H9 (cell line): ENCODE measurements around the gene MIA3. TPM values are rescaled to one million over a fixed set of nuclear protein-coding genes. Genes with fewer than 3 reads are reported as not detected.

Experiments
- DNase-seq: peaks from one replicate; pipeline ENCODE4 v3.0.0-alpha.2; 2017
- H2AFZ ChIP-seq: one replicate; pipeline ENCODE4 v1.6.1; 2013; ENCODE audit warnings: mild to moderate bottlenecking, low read length, control low read depth, moderate library complexity
- H2AK5ac ChIP-seq: 2 replicates; pipeline ENCODE4 v1.6.1; 2013; ENCODE audit warnings: low read length, control low read depth, mixed read lengths; ENCODE audit not compliant: insufficient read length
- H2BK120ac ChIP-seq: one replicate; pipeline ENCODE4 v1.6.1; 2013; ENCODE audit warnings: low read depth, mild to moderate bottlenecking, low read length, control low read depth, inconsistent platforms; ENCODE audit not compliant: poor library complexity, severe bottlenecking
- H2BK12ac ChIP-seq: 2 replicates; pipeline ENCODE4 v1.6.1; 2013; ENCODE audit warnings: low read length, control low read depth, mixed read lengths, low read depth; ENCODE audit not compliant: insufficient read length
- H2BK15ac ChIP-seq: 2 replicates; pipeline ENCODE4 v1.6.1; 2013; ENCODE audit warnings: low read depth, low read length, control low read depth
- H2BK20ac ChIP-seq: one replicate; pipeline ENCODE4 v1.6.1; 2013; ENCODE audit warnings: low read depth, mild to moderate bottlenecking, low read length, control low read depth, inconsistent platforms; ENCODE audit not compliant: poor library complexity, severe bottlenecking
- H2BK5ac ChIP-seq: 2 replicates; pipeline ENCODE4 v1.6.1; 2013; ENCODE audit warnings: low read length, control low read depth, mixed read lengths; ENCODE audit not compliant: insufficient read length
- H3K14ac ChIP-seq: 2 replicates; pipeline ENCODE4 v1.6.1; 2013; ENCODE audit warnings: low read length, control low read depth; ENCODE audit not compliant: insufficient read depth
- H3K18ac ChIP-seq: 2 replicates; pipeline ENCODE4 v1.6.1; 2013; ENCODE audit warnings: low read depth, mild to moderate bottlenecking, mixed read lengths, low read length, control low read depth; ENCODE audit not compliant: insufficient read length
- H3K23ac ChIP-seq: 2 replicates; pipeline ENCODE4 v1.6.1; 2013; ENCODE audit warnings: low read length, control low read depth, mixed read lengths, low read depth; ENCODE audit not compliant: insufficient read length
- H3K23me2 ChIP-seq: 2 replicates; pipeline ENCODE4 v1.6.1; 2013; ENCODE audit warnings: low read depth, mild to moderate bottlenecking, mixed read lengths, low read length, control low read depth; ENCODE audit not compliant: insufficient read length, poor library complexity, severe bottlenecking
- H3K27ac ChIP-seq: 2 replicates; pipeline ENCODE4 v1.5.1; 2013; ENCODE audit warnings: low read length, control low read depth, mixed read lengths, low read depth; ENCODE audit not compliant: insufficient read length
- H3K27me3 ChIP-seq: 2 replicates; pipeline ENCODE4 v1.6.1; 2013; ENCODE audit warnings: low read length, control low read depth, inconsistent platforms; ENCODE audit not compliant: insufficient read depth
- H3K4ac ChIP-seq: 2 replicates; pipeline ENCODE4 v1.6.1; 2013; ENCODE audit warnings: low read depth, mild to moderate bottlenecking, control low read depth, inconsistent platforms, low read length, moderate library complexity
- H3K4me1 ChIP-seq: 2 replicates; pipeline ENCODE4 v1.6.1; 2013; ENCODE audit warnings: low read length, control low read depth, inconsistent platforms; ENCODE audit not compliant: insufficient read depth
- H3K4me2 ChIP-seq: 2 replicates; pipeline ENCODE4 v1.6.1; 2013; ENCODE audit warnings: low read length, control low read depth, mixed read lengths; ENCODE audit not compliant: insufficient read length, insufficient read depth
- H3K56ac ChIP-seq: 2 replicates; pipeline ENCODE4 v1.6.1; 2013; ENCODE audit warnings: low read depth, mild to moderate bottlenecking, mixed read lengths, low read length, control low read depth; ENCODE audit not compliant: insufficient read length
- H3K79me1 ChIP-seq: 2 replicates; pipeline ENCODE4 v1.6.1; 2013; ENCODE audit warnings: low read depth, mild to moderate bottlenecking, moderate library complexity, low read length, control low read depth, inconsistent platforms; ENCODE audit not compliant: insufficient read depth, poor library complexity, severe bottlenecking
- H3K79me2 ChIP-seq: 2 replicates; pipeline ENCODE4 v1.6.1; 2013; ENCODE audit warnings: low read length, control low read depth, inconsistent platforms; ENCODE audit not compliant: insufficient read depth
- H3K9ac ChIP-seq: 2 replicates; pipeline ENCODE4 v1.6.1; 2013; ENCODE audit warnings: low read length, control low read depth, mixed read lengths; ENCODE audit not compliant: insufficient read length; ENCODE audit errors: extremely low read depth
- H3K9me3 ChIP-seq: one replicate; pipeline ENCODE4 v1.6.1; 2013; ENCODE audit warnings: low read depth, low read length, inconsistent platforms; ENCODE audit not compliant: control insufficient read depth
- H3T11ph ChIP-seq: one replicate; pipeline ENCODE4 v1.6.1; 2013; ENCODE audit warnings: mild to moderate bottlenecking, low read length, control low read depth, inconsistent platforms
- H4K20me1 ChIP-seq: one replicate; pipeline ENCODE4 v1.6.1; 2013; ENCODE audit not compliant: control insufficient read depth, insufficient read length, insufficient read depth
- H4K5ac ChIP-seq: 2 replicates; pipeline ENCODE4 v1.6.1; 2013; ENCODE audit warnings: low read depth, mild to moderate bottlenecking, mixed read lengths, low read length, control low read depth; ENCODE audit not compliant: insufficient read length
- H4K8ac ChIP-seq: replicated peaks from 2 replicates; pipeline ENCODE4 v1.6.1; 2013; ENCODE audit warnings: low read length, control low read depth, mixed read lengths, low read depth; ENCODE audit not compliant: insufficient read length
- H4K91ac ChIP-seq: 2 replicates; pipeline ENCODE4 v1.6.1; 2013; ENCODE audit warnings: low read depth, mild to moderate bottlenecking, moderate library complexity, mixed read lengths, low read length, control low read depth; ENCODE audit not compliant: insufficient read length
- H3K27ac Mint-ChIP-seq, 3 experiments: 2 replicates in 2 of 3; 3 replicates in 1 of 3; pipeline ENCODE4 v1.8.0; 2020 to 2021; ENCODE audit warnings: mixed read lengths in 3 of 3, mild to moderate bottlenecking in 1 of 3, moderate library complexity in 1 of 3
- H3K27me3 Mint-ChIP-seq: 2 replicates; pipeline ENCODE4 v1.8.0; 2021; ENCODE audit warnings: low read depth, mild to moderate bottlenecking, moderate library complexity, mixed read lengths
- H3K36me3 Mint-ChIP-seq, 3 experiments: 2 replicates in 2 of 3; 3 replicates in 1 of 3; pipeline ENCODE4 v1.8.0; 2020 to 2021; ENCODE audit warnings: low read depth in 3 of 3, mixed read lengths in 3 of 3; ENCODE audit not compliant: insufficient read depth in 1 of 3
- H3K4me1 Mint-ChIP-seq, 2 experiments: 2 replicates each; pipeline ENCODE4 v1.8.0; 2020; ENCODE audit warnings: mixed read lengths in 2 of 2
- H3K4me3 Mint-ChIP-seq, 2 experiments: 2 replicates in 1 of 2; 3 replicates in 1 of 2; pipeline ENCODE4 v1.8.0; 2020 to 2021; ENCODE audit warnings: mild to moderate bottlenecking in 2 of 2, mixed read lengths in 2 of 2, moderate library complexity in 1 of 2
- H3K9me3 Mint-ChIP-seq, 2 experiments: 2 replicates in 1 of 2; 3 replicates in 1 of 2; pipeline ENCODE4 v1.8.0; 2020; ENCODE audit warnings: mild to moderate bottlenecking in 2 of 2, mixed read lengths in 2 of 2, moderate library complexity in 1 of 2
- CTCF ChIP-seq: fragments of 200-600 bp; sonication (generic); conservative IDR thresholded peaks from 3 replicates; pipeline ENCODE4 v1.8.0; 2021; ENCODE audit warnings: antibody characterized with exemption, mild to moderate bottlenecking
- WGBS: extraction: QIAGEN DNeasy Blood & Tissue Kit; methylation state at CpG from one replicate; pipeline ENCODE4 v1.1.7; 2013; ENCODE audit warnings: missing lambda C conversion rate, low lambda C conversion rate, mixed read lengths; ENCODE audit not compliant: insufficient read length; ENCODE audit errors: extremely low coverage; 5-methylcytosine and 5-hydroxymethylcytosine counted together
- total RNA-seq: library from RNA; stranded (reverse); gene quantifications from 2 replicates; pipeline ENCODE4 v1.2.1, GENCODE V29; 2021

Gene MIA3
- total RNA-seq, 1 experiment from 2014 or later, result 55.5 TPM

- no peak overlapping the region for H2BK5ac ChIP-seq
- no peak for DNase-seq
- H4K20me1 ChIP-seq, result no peaks in the 10 kb centered on the region
- Mint-ChIP-seq H3K4me1 (no peaks in the 10 kb centered on the region), H3K36me3 (peaks cover 30 to 78% (median 75%) of the 10 kb centered on the region in 3 experiments; a peak in 6 of 7 replicates), H3K9me3 (no peaks in the 10 kb centered on the region), H3K27me3 (no peaks in the 10 kb centered on the region), H3K4me3 (no peak overlapping the region), H3K27ac (no peak overlapping the region)
- H2BK15ac ChIP-seq, result no peak overlapping the region
- H3K4ac ChIP-seq, result no peak overlapping the region
- no peak overlapping the region for H2BK120ac ChIP-seq
- H2BK12ac ChIP-seq, result no peak overlapping the region
- no peak overlapping the region for H3T11ph ChIP-seq
- no peak overlapping the region for H4K91ac ChIP-seq
- no peak overlapping the region for H2AK5ac ChIP-seq
- H3K27me3 ChIP-seq, result no peaks in the 10 kb centered on the region
- no peak overlapping the region for H3K18ac ChIP-seq
- H2AFZ ChIP-seq, result no peak overlapping the region
- H3K23me2 ChIP-seq, result no peaks in the 10 kb centered on the region
- no peak overlapping the region for H4K5ac ChIP-seq
- no peaks in the 10 kb centered on the region for H3K4me1 ChIP-seq
- H3K56ac ChIP-seq, result no peak overlapping the region
- H3K9ac ChIP-seq, result no peak overlapping the region
- no peaks in the 10 kb centered on the region for H3K9me3 ChIP-seq
- no CpG with 5 or more reads among the region's 3 CpGs for WGBS
- H3K4me2 ChIP-seq, result no peak overlapping the region
- no peak overlapping the region for H3K27ac ChIP-seq
- no peak overlapping the region for H2BK20ac ChIP-seq
- H3K14ac ChIP-seq, result no peak overlapping the region
- no peaks in the 10 kb centered on the region for H3K79me2 ChIP-seq
- no peak overlapping the region for H3K23ac ChIP-seq
- no peak overlapping the region for H4K8ac ChIP-seq
- peaks cover 1% of the 10 kb centered on the region for H3K79me1 ChIP-seq
- TF ChIP-seq CTCF, result no peak
Measured at GRCh38 chr1:222631611-222632208, 13.8 kb downstream of the MIA3 start.
